HG03025 (cell line): ENCODE results near the gene PCDH15.

ENCODE experiments used
- ATAC-seq: cut with Tn5 transposase; IDR thresholded peaks from one replicate; pipeline ENCODE4 v1.9.1; 2021; ENCODE audit warnings: mild to moderate bottlenecking, moderate library complexity; ENCODE audit not compliant: unreplicated experiment, low FRiP score

Gene PCDH15

DNA sequence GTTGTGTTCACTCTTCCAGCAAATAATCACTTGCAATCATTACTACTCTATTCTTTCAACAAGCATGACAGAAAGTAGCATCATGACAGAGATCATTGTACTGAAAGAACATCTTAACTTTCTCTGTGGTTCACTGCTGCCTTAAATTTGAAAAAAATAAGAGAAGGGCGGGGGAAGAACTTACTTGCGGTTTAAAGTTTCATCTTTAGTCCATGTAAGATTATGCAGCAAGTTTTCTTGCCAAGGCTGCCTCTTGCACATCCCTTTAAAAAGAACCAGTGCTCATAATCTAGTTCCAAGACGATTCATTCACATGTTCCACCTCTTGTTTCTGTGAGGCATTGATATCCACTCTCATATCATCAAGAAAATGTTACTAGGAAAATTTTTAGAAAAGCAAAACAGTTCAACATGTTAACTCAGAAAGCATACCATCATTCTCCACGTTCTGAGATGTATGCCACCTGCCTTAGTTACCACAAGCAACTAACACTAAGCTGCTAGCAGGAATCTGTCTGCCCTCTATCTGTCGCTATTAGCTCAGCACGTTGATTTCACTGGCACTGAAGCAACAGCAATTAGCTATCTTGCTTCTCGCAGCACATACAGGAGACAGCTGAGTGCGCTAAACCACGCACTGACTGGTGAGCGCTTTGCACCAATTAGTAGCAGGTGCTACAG, at the start of gene PCDH15:
PCDH15 (minus strand) TSS at position 491 of the 681 bp plus-strand sequence. CDS start 136,969 bp downstream, outside the sequence.
- ATAC-seq, result no peak

- no peak for ATAC-seq
Observed at GRCh38 chr10:54843932-54844331, 42.9 kb upstream of the PCDH15 start.

- no peak for ATAC-seq
Observed at GRCh38 chr10:54843085-54843646, 42.1 kb upstream of the PCDH15 start.

GRCh38 chr10:54837479-54837878, 36.4 kb upstream of the PCDH15 start:
- no peak for ATAC-seq

GRCh38 chr10:54833029-54833428, 32.0 kb upstream of the PCDH15 start:
- ATAC-seq, result no peak

GRCh38 chr10:54826994-54827560, 26.0 kb upstream of the PCDH15 start:
- no peak for ATAC-seq

DNA sequence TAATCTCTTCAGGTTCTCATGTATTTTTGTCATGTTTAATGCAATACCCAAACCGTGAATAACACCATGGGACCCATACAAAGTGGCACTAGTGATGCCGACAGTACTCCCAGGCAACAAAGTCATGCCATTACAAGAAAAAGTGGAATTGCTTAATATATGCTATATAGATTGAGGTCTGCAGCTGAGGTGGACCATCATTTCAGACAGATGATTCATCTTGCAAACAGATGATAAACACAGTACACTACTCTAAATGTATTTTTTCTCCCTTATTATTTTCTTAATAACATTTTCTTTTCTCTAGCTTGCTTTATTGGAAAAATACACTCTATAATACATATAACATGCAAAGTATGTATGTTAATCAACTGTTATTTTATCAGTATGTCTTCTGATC, 14.6 kb upstream of the PCDH15 start:
- ATAC-seq, result no peak

- ATAC-seq, result no peak
Observed at GRCh38 chr10:54808186-54808935, 7.3 kb upstream of the PCDH15 start.

DNA sequence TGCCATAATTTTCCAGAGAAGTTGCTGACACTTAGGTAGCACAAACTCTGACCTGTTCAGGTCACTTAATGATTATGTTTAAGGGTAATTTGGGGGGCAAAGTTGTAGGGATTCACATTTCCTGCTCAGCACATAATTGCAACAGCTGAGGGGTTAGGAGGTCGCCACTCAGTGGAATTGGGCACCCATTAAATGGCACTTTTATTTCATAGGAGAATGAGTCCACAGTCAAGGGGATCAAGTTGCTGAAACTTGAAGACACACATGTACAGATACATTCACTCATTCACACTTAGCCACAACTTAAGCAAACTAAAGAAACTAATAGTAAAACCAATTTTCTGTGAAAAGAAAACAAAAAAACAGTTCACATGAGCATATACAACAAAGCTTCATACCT, 1.5 kb downstream of the PCDH15 start:
- ATAC-seq, result no peak

- no peak for ATAC-seq
Observed at GRCh38 chr10:54797636-54798321, 3.3 kb downstream of the PCDH15 start.

DNA sequence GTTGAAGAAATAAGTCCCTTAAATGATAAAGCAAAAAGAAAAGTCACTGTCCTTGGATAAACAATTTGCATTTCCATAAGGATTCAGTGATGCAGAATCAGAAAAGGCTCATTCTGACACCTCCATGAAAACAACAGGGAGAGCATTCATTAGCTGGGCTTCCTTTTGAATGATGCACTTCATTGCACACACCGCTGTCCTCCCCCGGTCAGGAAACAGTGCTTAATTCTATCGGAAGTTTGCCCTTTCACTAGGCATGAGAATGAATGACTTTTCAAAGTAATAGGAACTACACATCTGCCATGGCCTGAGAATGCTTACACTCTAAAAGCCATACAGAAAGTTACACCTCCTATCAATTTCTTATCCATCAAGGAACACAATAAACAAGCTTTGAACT, 4.2 kb downstream of the PCDH15 start:
- ATAC-seq, result no peak

- ATAC-seq, result no peak
Observed at GRCh38 chr10:54776622-54777021, 24.4 kb downstream of the PCDH15 start.

DNA sequence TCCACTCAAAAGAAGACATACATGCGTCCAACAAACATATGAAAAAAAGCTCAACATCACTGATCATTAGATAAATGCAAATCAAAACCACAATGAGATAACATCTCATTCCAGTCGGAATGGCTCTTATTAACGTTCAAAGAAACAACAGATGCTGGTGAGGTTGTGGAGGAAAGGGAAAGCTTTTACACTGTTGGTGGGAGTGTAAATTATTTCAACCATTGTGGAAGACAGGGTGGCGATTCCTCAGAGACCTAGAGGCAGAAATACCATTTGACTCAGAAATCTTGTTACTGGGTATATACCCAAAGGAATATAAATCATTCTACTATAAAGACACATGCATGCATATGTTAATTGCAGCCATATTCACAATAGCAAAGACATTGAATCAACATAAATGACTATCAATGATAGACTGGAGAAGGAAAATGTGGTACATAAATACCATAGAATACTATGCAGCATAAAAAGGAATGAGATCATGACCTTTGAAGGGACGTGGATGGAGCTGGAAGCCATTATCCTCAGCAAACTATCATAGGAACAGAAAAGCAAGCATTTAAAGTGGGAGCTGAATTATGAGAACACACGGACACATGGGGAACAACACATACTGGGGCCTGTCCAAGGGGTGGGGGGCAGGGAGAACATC, 28.4 kb downstream of the PCDH15 start:
- no peak for ATAC-seq

- ATAC-seq, result no peak
Observed at GRCh38 chr10:54769051-54769450, 32.0 kb downstream of the PCDH15 start.

DNA sequence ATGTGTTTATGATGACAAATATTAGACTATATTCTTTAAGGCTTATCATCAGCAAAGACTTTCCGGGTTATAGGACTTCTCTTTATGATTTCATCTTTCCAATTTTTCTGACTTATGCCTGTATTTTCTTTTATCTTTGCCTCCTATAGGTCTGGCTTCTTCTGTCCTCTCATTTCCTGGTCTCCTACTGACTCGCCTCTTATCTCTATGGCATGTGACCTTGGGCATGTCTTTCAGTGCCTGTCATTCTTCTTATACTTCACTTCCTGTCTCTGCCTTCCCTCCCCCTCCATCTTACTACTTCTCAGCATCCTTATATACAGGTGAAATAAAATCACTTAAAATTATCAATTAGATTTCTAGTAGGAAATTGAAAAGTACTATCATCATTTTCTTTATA, 42.2 kb downstream of the PCDH15 start:
- no peak for ATAC-seq

DNA sequence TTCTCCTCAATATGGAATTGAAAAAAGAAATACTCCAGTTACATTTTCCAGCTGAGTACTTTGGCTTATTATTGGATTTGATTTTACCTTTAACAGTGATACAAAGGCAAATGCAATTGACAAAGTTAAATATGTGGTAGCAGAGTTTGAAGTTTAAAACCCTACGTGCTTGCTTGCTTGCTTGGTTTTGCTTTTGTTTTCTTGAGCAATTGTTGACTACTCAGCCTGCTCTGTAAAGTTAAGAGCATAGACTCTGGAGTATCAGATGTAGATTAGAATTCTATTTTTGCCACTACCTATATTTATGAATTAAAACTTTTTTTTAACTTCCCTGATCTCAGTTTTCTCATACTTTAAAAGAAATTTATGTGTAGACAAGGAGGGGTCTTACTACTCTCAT, 51.4 kb downstream of the PCDH15 start:
- ATAC-seq, result no peak

GRCh38 chr10:54745436-54745835, 55.6 kb downstream of the PCDH15 start:
- ATAC-seq, result no peak

- ATAC-seq, result no peak
Observed at GRCh38 chr10:54742416-54742815, 58.6 kb downstream of the PCDH15 start.

- ATAC-seq, result no peak
Observed at GRCh38 chr10:54728511-54728910, 72.5 kb downstream of the PCDH15 start.

DNA sequence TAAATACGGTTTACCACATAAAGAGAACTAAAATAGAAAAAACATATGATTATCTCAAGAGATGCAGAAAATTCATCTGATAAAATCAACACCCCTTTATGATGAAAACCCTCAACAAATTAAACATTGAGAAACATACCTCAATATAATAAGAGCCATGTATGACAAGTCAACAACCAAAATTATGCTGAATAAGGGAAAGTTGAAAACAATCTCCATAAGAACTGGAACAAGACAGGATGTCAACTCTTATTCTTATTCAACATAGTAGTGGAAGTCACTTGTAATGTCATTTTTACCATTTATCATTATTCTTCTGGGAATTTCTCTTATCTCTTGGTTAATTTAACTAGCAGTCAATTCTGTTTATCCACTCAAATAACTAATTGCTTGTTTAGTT, 79.0 kb downstream of the PCDH15 start:
- no peak for ATAC-seq
